PC-3 (cell line): ENCODE results near the gene UGT1A10.

Experiments used
- EZH2 ChIP-seq: fragments of 300-600 bp; sonication (generic); IDR thresholded peaks from one replicate; pipeline ENCODE4 v1.6.1; 2017; ENCODE audit warnings: antibody characterized with exemption, mild to moderate bottlenecking, low read length; ENCODE audit not compliant: unreplicated experiment
- TF ChIP-seq, protein P1 (sequence below): fragments of 300-600 bp; sonication (generic); conservative IDR thresholded peaks from 2 replicates; pipeline ENCODE4 v1.5.1; 2017; ENCODE audit warnings: antibody characterized with exemption, low read depth, mild to moderate bottlenecking, low read length

DNA sequence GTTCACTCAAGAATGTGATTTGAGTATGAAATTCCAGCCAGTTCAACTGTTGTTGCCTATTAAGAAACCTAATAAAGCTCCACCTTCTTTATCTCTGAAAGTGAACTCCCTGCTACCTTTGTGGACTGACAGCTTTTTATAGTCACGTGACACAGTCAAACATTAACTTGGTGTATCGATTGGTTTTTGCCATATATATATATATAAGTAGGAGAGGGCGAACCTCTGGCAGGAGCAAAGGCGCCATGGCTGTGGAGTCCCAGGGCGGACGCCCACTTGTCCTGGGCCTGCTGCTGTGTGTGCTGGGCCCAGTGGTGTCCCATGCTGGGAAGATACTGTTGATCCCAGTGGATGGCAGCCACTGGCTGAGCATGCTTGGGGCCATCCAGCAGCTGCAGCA, 123.8 kb downstream of the UGT1A10 start, which contains the start of gene UGT1A1:
- TF ChIP-seq, protein P1, sequence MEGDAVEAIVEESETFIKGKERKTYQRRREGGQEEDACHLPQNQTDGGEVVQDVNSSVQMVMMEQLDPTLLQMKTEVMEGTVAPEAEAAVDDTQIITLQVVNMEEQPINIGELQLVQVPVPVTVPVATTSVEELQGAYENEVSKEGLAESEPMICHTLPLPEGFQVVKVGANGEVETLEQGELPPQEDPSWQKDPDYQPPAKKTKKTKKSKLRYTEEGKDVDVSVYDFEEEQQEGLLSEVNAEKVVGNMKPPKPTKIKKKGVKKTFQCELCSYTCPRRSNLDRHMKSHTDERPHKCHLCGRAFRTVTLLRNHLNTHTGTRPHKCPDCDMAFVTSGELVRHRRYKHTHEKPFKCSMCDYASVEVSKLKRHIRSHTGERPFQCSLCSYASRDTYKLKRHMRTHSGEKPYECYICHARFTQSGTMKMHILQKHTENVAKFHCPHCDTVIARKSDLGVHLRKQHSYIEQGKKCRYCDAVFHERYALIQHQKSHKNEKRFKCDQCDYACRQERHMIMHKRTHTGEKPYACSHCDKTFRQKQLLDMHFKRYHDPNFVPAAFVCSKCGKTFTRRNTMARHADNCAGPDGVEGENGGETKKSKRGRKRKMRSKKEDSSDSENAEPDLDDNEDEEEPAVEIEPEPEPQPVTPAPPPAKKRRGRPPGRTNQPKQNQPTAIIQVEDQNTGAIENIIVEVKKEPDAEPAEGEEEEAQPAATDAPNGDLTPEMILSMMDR = no peak
- TF ChIP-seq EZH2 = no peak
